UCSD-AML1 (cell line): ENCODE measurements around the gene KDM4E.
"Not testable (repeated sequence)": the region's sequence is repeated elsewhere in the genome, so short reads cannot be mapped to it uniquely, and the experiment has no call there.

ENCODE experiments used
- DNase-seq: peaks from one replicate; lab custom pipeline; 2025; ENCODE audit not compliant: unreplicated experiment; lab: John Stamatoyannopoulos, UW

KDM4E gene

DNA sequence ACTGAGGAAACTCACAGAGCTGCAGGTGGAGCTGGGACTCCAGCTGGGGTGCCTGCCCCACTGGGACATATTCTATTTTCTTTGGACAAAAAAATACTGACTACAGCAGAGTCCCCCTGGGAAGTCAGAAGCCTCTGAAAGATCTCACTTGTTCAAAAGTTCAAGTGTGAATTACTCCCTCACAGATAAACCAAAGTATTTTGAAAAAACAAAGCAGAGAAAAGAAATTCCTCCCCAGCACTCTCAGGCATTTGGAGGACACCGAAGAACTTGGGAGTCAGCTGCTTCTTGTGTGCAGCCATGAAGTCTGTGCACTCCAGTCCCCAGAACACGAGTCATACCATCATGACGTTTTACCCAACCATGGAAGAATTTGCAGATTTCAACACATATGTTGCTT is 24.1 kb downstream of the KDM4E start, which contains the start of gene KDM4F:
TSS of gene KDM4F (plus strand) at position 301 of the 400 bp plus-strand sequence.
- not testable (repeated sequence) for DNase-seq

DNA sequence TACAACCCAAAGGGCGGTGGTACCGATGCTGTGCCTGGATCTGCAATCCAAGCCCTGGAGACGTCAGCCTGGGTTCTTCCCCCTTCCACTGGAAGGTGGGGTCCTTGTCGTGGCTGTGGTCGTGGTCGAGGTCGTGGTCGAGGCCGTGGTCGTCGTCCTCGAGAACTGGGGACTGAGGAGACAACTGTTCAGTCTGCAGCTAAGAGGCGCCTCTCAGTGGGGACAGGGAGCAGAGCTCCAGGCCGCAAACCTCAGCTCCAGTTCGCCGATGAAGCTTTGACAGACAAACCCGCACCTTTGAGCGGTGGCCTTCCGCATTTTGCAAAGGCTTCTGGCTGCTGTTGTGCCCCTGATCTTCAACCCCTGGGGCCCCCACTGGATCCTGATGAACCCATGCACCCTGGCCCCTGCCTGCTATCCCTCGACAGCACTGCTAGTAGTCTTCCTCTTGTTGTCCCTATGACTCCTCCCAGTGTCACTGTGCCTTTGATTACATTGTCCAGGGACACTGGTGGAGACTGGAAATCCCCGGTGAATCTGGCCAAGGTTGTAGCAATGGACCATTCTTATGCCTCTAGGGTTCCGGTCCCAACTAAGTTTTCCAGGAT is 25.6 kb downstream of the KDM4E start:
- no peak for DNase-seq

DNA sequence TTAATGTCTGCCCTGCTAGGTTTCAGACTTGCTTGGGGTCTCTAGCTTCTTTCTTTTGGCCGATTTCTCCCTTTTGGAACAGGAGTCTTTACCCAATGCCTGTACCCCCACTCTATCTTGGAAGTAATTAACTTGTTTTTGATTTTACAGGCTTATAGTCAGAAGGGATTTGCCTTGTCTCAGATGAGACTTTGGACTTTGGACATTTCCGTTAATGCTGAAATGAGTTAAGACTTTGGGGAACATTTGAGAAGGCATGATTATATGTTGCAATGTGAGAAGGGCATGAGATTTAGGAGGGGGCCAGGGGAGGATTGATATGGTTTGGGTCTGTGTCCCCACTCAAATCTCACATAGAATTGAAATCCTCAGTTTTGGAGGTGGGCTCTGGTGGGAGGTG is 29.3 kb downstream of the KDM4E start:
- DNase-seq = no peak

DNA sequence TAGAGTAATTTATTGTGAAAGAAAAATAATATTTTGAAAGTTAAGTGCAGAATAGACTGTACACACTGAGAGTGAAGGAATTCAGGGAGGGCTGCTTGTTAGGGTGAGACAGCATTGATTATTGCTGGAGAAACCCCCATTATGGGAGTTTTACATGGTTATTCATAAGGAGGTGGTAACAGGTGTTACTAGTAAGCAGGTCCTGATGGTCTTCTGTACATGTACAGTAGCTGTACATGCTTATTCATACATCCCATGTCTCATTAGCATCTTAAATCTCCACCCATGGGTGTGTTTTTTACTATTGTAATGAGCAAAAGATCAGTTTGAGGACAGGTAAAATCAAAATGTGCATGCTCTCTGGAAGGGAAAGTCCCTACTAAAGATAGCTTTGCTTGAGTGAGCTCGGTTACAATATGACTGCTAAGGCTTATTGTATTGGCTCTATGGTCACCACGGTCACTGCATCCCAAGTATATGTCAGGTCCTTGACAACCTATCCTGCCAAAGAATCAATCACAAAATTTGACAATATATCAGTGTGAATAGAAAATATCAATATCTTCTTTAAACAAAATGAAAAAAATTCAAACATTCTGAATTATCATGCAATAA is 30.3 kb downstream of the KDM4E start:
- no peak for DNase-seq

DNA sequence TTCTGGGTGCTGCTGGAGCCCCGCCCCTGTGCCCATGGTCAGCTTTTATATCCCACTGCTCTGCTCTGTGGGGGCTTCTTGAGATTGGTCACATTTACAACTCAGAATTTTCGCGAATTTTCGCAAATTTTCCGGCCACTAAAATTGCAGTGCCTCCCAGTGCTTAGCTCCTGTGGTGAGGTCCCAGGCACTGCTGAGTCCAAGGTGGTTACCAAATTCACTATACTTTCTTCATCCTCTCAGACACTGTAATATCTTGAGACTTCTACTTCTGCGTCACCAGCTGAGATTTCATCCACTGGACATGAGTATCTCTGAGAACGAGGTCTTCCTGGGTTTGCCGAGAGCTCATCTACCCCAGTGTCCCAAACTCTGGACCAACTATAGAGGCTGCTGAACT is 32.9 kb downstream of the KDM4E start:
- no peak for DNase-seq

DNA sequence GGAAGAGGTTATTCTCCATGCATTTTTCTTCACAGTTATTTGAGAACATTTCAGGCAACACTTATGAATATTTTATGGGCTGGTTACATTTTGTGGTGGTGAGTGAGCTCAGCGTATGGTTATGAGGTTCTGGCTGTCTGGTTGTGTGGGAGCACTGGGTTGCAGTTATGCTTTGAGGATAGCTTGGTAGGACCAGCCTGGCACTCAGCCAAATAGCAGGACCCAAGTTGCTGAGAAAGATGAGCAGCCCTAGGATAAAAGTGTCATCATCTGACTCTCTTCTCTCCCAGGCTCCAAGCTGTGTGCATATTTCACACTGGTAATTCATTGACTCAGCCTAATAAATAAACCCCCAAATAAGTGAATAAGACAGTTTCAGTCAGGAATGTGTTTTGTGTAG is 33.6 kb downstream of the KDM4E start:
- no peak for DNase-seq

DNA sequence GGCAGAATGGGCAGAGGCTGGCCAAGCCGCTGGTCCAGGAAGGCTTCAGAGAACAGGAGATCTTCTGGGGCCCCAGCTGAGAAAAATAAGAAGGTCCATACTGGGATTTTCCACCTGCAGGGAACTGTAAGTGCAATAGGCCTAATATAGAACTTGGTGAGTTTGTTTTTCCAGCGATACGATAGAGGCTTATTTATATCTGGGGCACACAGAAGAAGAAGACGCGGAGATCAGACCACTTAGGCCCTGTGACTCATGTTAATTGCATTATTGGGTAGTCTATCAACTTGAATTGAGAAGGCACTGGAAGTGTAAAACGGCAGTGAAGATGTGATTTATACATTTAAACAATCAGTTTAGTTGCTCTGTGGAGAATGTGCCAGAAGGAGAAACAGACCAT is 34.0 kb downstream of the KDM4E start:
- no peak for DNase-seq

DNA sequence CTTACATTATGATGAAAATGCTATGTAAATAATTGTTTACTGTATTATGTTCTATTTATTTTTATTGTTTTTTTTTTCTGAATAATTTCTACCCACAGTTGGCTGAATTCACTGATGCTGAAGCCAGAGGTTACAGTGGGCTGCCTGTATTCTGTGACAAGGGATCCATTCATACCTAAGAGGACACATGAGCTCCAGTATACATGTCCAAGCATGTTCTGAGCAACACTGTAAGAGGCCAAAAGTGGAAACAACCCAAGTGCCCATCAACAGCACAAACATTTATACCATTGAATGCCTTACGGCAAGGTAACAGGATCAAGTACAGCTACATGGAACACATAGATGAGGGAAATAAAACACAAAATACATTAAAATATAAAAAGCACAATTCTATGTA is 40.3 kb downstream of the KDM4E start:
- DNase-seq = no peak

DNA sequence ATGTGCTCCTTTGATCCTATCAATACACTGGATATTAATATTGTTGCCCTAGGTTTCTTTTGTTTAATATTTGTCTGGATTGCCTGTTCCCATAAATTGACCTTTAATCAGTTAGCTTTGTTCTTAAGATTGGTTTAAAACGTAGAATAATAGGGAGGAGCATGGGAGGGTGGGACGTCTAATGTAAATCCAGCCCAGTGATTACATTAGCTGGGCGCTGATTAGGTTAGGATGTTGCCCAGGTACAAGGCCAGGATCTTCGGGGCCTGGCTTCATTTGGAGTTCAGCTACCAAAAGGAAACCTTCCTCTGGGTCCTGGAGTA is 41.6 kb downstream of the KDM4E start, which contains the start of gene SRSF8:
TSS of gene SRSF8 (plus strand) at position 204 of the 323 bp plus-strand sequence. CDS start 308 bp downstream, outside the sequence.
- no peak for DNase-seq

DNA sequence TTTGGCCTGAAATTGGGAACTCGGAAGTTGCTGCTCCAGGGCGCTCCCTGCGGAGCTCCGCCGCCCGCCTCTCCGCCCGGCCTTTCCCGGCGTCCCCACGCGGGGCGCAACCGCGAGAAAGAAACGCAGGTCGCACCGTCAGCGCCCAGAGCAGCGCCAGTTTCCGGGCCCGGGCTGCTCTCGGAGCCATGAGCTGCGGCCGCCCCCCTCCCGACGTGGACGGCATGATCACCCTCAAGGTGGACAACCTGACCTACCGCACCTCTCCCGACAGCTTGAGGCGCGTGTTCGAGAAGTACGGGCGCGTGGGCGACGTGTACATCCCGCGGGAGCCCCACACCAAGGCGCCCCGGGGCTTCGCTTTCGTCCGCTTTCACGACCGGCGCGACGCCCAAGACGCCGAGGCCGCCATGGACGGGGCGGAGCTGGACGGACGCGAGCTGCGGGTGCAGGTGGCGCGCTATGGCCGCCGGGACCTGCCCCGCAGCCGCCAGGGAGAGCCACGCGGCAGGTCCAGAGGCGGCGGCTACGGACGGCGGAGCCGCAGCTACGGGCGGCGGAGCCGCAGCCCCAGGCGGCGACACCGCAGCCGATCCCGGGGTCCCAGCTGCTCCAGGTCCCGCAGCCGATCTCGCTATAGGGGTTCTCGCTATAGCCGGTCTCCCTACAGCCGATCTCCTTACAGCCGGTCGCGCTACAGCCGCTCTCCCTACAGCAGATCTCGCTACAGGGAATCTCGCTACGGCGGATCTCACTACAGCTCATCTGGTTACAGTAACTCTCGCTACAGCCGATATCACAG is 42.2 kb downstream of the KDM4E start:
- peak; percentile 79 for DNase-seq

DNA sequence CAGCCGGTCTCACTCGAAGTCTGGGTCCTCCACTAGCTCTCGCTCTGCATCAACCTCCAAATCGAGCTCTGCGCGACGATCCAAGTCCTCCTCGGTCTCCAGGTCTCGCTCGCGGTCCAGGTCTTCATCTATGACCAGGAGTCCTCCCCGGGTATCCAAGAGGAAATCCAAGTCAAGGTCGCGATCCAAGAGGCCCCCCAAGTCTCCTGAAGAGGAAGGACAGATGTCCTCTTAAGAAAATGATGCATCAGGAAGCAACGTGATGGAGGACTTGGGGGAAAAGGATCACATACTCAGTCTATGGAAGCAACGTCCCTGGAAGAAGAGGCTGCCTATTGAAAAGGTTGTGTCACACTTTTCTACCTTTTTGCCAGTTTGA is 42.8 kb downstream of the KDM4E start:
- DNase-seq = no peak

DNA sequence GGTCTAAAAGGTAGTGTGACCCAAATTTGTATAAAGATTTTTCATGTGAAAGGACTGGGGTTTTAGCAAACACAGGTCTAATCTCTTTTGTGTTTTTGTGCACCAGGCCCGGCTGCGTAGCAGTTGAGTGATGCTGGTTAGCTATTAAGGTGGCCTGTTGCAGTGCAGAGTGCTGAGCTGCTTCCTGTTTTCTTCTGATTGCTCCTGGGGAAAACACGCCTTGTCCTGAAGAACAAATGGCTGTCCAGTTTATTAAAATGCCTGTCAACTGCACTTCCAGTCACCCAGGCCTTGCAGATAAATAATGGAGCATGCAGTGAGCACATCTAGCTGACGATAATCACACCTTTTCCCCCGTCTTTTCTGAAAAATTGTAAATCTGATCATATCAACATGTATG is 43.5 kb downstream of the KDM4E start:
- peak; percentile 52 for DNase-seq

DNA sequence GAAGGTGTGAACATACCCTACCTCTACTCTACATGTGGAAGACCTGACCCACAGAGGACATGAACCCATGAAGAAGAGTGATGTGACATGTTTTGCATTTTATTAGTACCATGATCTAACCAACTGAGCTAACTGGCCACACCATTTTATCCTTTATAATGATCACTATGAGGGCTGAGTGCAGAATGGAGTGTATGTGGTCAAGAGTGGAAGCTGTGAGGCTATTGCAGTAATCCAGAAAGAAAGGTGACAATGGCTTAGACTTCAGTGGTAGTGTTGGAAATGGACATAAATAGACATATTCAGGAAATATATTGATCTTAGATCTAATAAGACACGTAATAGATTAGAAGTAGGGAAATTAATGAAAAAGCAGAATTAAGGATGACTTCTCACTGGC is 45.4 kb downstream of the KDM4E start:
- DNase-seq = no peak

DNA sequence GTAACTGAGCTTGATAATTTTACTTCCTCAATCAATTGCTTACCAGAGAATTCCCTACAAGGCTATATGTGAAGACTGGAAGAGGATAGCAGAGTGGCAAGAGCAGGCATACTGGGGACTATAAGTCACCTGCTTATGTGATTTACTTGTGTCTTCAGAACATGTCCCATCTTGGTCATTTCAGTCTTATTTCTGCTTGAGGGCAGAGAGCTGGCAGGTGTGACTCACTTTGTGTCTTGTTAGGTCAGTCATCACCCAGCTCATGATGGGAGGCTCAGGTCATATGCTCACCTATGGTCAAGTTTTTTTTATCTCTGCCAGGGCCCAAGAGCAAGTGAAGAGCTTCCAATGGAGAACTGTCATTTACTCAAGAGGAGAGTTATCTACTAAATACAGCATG is 47.9 kb downstream of the KDM4E start:
- no peak for DNase-seq

DNA sequence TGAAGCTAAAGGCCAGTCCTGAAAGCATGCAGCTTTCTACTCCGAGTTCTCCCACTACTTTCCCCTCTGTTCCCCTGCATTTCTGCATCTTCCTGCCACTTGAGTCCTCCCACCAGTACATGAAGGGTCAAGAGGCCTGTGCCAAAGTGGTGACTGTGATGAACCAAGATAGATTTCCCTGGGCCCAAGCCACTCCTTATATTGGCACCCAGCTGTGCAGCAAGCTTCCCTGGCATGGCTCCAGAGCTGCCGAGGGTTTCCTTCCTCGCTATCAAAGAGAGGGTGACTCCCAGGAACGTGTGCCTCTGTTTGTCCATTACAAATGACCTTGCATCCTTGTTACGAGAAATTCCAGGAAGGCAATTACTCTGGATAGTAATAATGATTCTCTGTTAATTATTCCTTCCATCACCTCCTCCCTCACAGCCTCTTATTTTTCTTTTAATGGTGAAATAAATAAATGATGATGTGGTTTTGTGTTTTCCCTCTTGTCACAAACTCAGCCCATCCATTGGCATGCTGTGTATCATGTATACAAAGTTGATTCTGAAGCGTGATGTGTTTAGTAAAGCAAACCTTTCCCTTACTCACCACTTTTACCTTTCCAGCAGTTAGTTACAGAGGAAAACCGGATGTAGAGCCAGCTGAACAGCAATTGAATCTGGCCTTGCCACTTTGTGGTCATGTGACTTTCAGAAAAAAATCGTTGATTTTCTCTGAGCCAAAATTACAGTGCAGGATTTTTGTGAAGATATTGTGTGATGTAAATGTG is 49.9 kb downstream of the KDM4E start:
- no peak for DNase-seq

DNA sequence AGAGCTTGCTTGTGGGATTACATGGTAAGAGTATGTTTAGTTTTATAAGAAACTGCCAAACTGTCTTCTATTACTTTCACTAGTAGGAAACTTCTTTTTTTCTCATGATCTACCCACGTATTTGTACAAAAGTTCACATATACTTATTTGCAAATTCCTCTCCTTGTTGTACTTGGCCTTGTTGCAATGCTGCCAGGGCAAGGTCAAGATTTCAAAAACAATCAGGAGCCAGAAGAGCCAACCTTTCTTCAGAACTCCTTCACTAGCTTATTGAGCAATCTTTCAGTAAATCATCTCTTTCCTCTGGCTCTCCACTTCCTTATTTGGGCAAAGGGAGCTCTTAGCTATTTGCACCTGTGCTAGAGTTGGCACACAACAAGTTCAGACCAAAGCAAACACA is 51.4 kb downstream of the KDM4E start:
- no peak for DNase-seq

DNA sequence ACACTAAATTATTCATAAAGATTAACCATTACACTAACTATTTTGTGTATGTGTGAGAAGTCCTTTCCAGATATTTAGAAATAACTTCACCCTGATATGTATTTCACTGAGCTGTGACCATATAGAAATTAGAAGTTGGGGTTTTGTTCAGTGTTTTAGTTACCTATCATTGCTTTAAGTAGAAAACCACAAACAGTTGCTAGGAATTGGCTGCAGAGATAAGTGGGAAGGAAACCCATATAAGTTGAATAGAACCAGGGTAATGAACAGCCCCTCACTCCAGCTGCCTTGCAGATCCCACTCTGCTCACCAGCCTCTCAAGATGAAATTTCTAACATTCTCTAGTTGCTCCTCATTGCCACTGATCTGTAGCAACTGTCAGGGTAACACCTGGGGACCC is 51.9 kb downstream of the KDM4E start:
- no peak for DNase-seq
